Measurements from ENCODE around the gene HCFC1R1.

HCFC1R1 gene

GRCh38 chr16:3051494-3051893 is 27.8 kb upstream of the HCFC1R1 start:
- Mint-ChIP-seq H3K9me3 (no peaks in the 10 kb centered on the region), H3K27me3 (ENCODE audit: low read depth) (peaks cover 7% of the 10 kb centered on the region), H3K36me3 (ENCODE audit: low read depth) (peaks cover 54% of the 10 kb centered on the region), H3K4me1 (ENCODE audit: low read depth) (peaks cover 57% of the 10 kb centered on the region), H3K27ac (peak overlapping the region; percentile 63), H3K4me3 (peak overlapping the region; percentile 56)
- no peak for DNase-seq (ENCODE audit: low spot score)

GRCh38 chr16:3051009-3051408 is 27.3 kb upstream of the HCFC1R1 start:
- Mint-ChIP-seq H3K4me1 (ENCODE audit: low read depth) (peaks cover 57% of the 10 kb centered on the region), H3K27me3 (ENCODE audit: low read depth) (peaks cover 7% of the 10 kb centered on the region), H3K9me3 (no peaks in the 10 kb centered on the region), H3K27ac (peak overlapping the region; percentile 68), H3K36me3 (ENCODE audit: low read depth) (peaks cover 54% of the 10 kb centered on the region), H3K4me3 (peak overlapping the region; percentile 56)
- no peak for DNase-seq (ENCODE audit: low spot score)

GRCh38 chr16:3050487-3050886 is 26.7 kb upstream of the HCFC1R1 start:
- Mint-ChIP-seq H3K27ac (peak overlapping the region; percentile 68), H3K4me1 (ENCODE audit: low read depth) (peaks cover 53% of the 10 kb centered on the region), H3K36me3 (ENCODE audit: low read depth) (peaks cover 51% of the 10 kb centered on the region), H3K27me3 (ENCODE audit: low read depth) (peaks cover 7% of the 10 kb centered on the region), H3K9me3 (no peaks in the 10 kb centered on the region), H3K4me3 (peak overlapping the region; percentile 56)
- DNase-seq (ENCODE audit: low spot score), result no peak

GRCh38 chr16:3049921-3050481 is 26.3 kb upstream of the HCFC1R1 start:
- Mint-ChIP-seq H3K27ac (peak overlapping the region; percentile 68), H3K36me3 (ENCODE audit: low read depth) (peaks cover 49% of the 10 kb centered on the region), H3K4me3 (peak overlapping the region; percentile 56), H3K9me3 (no peaks in the 10 kb centered on the region), H3K4me1 (ENCODE audit: low read depth) (peaks cover 52% of the 10 kb centered on the region), H3K27me3 (ENCODE audit: low read depth) (peaks cover 12% of the 10 kb centered on the region)
- no peak for DNase-seq (ENCODE audit: low spot score)

GRCh38 chr16:3047387-3047720 is 23.6 kb upstream of the HCFC1R1 start:
- Mint-ChIP-seq H3K4me1 (ENCODE audit: low read depth) (peaks cover 40% of the 10 kb centered on the region), H3K27me3 (ENCODE audit: low read depth) (peaks cover 30% of the 10 kb centered on the region), H3K9me3 (no peaks in the 10 kb centered on the region), H3K4me3 (peak overlapping the region; percentile 77), H3K27ac (peak overlapping the region; percentile 83), H3K36me3 (ENCODE audit: low read depth) (peaks cover 34% of the 10 kb centered on the region)
- no peak for DNase-seq (ENCODE audit: low spot score)

- no peaks in the 10 kb centered on the region for H3K9me3 Mint-ChIP-seq
- H3K36me3 Mint-ChIP-seq (ENCODE audit: low read depth), result peaks cover 30% of the 10 kb centered on the region
- H3K4me3 Mint-ChIP-seq, result peak overlapping the region; percentile 77
- no peak for DNase-seq (ENCODE audit: low spot score)
- H3K27me3 Mint-ChIP-seq (ENCODE audit: low read depth), result peaks cover 30% of the 10 kb centered on the region
- H3K27ac Mint-ChIP-seq, result peak overlapping the region; percentile 83
- H3K4me1 Mint-ChIP-seq (ENCODE audit: low read depth), result peaks cover 36% of the 10 kb centered on the region
Observed at GRCh38 chr16:3046641-3047386, 23.1 kb upstream of the HCFC1R1 start.

GRCh38 chr16:3045758-3046640 is 22.3 kb upstream of the HCFC1R1 start, which contains the start of gene MMP25:
Gene MMP25 (plus strand): TSS chr16:3046561. CDS start chr16:3046918, 357 bp downstream.
- Mint-ChIP-seq H3K4me3 (peak within 1 kb of the TSS; percentile 89), H3K4me1 (ENCODE audit: low read depth) (peaks cover 29% of the 10 kb centered on the region), H3K36me3 (ENCODE audit: low read depth) (peaks cover 23% of the 10 kb centered on the region), H3K9me3 (no peaks in the 10 kb centered on the region), H3K27ac (peak within 1 kb of the TSS; percentile 83), H3K27me3 (ENCODE audit: low read depth) (peaks cover 34% of the 10 kb centered on the region)
- DNase-seq (ENCODE audit: low spot score), result no peak

GRCh38 chr16:3044708-3045107 is 21.0 kb upstream of the HCFC1R1 start:
- peak overlapping the region; percentile 77 for H3K27ac Mint-ChIP-seq
- H3K9me3 Mint-ChIP-seq, result no peaks in the 10 kb centered on the region
- H3K36me3 Mint-ChIP-seq (ENCODE audit: low read depth), result peaks cover 13% of the 10 kb centered on the region
- peaks cover 43% of the 10 kb centered on the region for H3K27me3 Mint-ChIP-seq (ENCODE audit: low read depth)
- DNase-seq (ENCODE audit: low spot score), result no peak
- H3K4me1 Mint-ChIP-seq (ENCODE audit: low read depth), result peaks cover 22% of the 10 kb centered on the region
- H3K4me3 Mint-ChIP-seq, result peak overlapping the region; percentile 89

- Mint-ChIP-seq H3K9me3 (no peaks in the 10 kb centered on the region), H3K36me3 (ENCODE audit: low read depth) (peaks cover 4% of the 10 kb centered on the region), H3K4me3 (no peak overlapping the region), H3K27ac (no peak overlapping the region), H3K4me1 (ENCODE audit: low read depth) (peaks cover 8% of the 10 kb centered on the region), H3K27me3 (ENCODE audit: low read depth) (peaks cover 62% of the 10 kb centered on the region)
- DNase-seq (ENCODE audit: low spot score), result no peak
Observed at GRCh38 chr16:3042376-3042775, 18.6 kb upstream of the HCFC1R1 start.

- Mint-ChIP-seq H3K4me3 (no peak overlapping the region), H3K9me3 (no peaks in the 10 kb centered on the region), H3K27ac (no peak overlapping the region), H3K27me3 (ENCODE audit: low read depth) (peaks cover 70% of the 10 kb centered on the region), H3K36me3 (ENCODE audit: low read depth) (peaks cover 1% of the 10 kb centered on the region), H3K4me1 (ENCODE audit: low read depth) (no peaks in the 10 kb centered on the region)
- no peak for DNase-seq (ENCODE audit: low spot score)
Observed at GRCh38 chr16:3038896-3039295, 15.2 kb upstream of the HCFC1R1 start.

GRCh38 chr16:3038256-3038655 is 14.5 kb upstream of the HCFC1R1 start:
- Mint-ChIP-seq H3K4me3 (no peak overlapping the region), H3K27ac (no peak overlapping the region), H3K27me3 (ENCODE audit: low read depth) (peaks cover 71% of the 10 kb centered on the region), H3K9me3 (no peaks in the 10 kb centered on the region), H3K36me3 (ENCODE audit: low read depth) (peaks cover 1% of the 10 kb centered on the region), H3K4me1 (ENCODE audit: low read depth) (no peaks in the 10 kb centered on the region)
- DNase-seq (ENCODE audit: low spot score), result no peak

- Mint-ChIP-seq H3K9me3 (no peaks in the 10 kb centered on the region), H3K4me3 (no peak within 1 kb of the TSS), H3K36me3 (ENCODE audit: low read depth) (peaks cover 1% of the 10 kb centered on the region), H3K27me3 (ENCODE audit: low read depth) (peaks cover 82% of the 10 kb centered on the region), H3K27ac (no peak within 1 kb of the TSS), H3K4me1 (ENCODE audit: low read depth) (peaks cover 4% of the 10 kb centered on the region)
- no peak for DNase-seq (ENCODE audit: low spot score)
Observed at GRCh38 chr16:3036726-3037315, 13.1 kb upstream of the HCFC1R1 start, which contains the start of gene BICDL2. Gene BICDL2 (minus strand): TSS chr16:3036944. CDS start chr16:3035496, 1,448 bp downstream.

GRCh38 chr16:3035972-3036725 is 12.4 kb upstream of the HCFC1R1 start:
- H3K4me3 Mint-ChIP-seq, result no peak overlapping the region
- H3K27ac Mint-ChIP-seq, result no peak overlapping the region
- H3K4me1 Mint-ChIP-seq (ENCODE audit: low read depth), result peaks cover 4% of the 10 kb centered on the region
- peaks cover 1% of the 10 kb centered on the region for H3K36me3 Mint-ChIP-seq (ENCODE audit: low read depth)
- DNase-seq (ENCODE audit: low spot score), result no peak
- H3K9me3 Mint-ChIP-seq, result no peaks in the 10 kb centered on the region
- peaks cover 82% of the 10 kb centered on the region for H3K27me3 Mint-ChIP-seq (ENCODE audit: low read depth)
